Measurements from ENCODE around the gene HYPK.
"Not testable (repeated sequence)": the region's sequence is repeated elsewhere in the genome, so short reads cannot be mapped to it uniquely, and the experiment has no call there.

HYPK gene

GRCh38 chr15:43795997-43796396 is 4.4 kb upstream of the HYPK start:
- TF ChIP-seq, protein P1, sequence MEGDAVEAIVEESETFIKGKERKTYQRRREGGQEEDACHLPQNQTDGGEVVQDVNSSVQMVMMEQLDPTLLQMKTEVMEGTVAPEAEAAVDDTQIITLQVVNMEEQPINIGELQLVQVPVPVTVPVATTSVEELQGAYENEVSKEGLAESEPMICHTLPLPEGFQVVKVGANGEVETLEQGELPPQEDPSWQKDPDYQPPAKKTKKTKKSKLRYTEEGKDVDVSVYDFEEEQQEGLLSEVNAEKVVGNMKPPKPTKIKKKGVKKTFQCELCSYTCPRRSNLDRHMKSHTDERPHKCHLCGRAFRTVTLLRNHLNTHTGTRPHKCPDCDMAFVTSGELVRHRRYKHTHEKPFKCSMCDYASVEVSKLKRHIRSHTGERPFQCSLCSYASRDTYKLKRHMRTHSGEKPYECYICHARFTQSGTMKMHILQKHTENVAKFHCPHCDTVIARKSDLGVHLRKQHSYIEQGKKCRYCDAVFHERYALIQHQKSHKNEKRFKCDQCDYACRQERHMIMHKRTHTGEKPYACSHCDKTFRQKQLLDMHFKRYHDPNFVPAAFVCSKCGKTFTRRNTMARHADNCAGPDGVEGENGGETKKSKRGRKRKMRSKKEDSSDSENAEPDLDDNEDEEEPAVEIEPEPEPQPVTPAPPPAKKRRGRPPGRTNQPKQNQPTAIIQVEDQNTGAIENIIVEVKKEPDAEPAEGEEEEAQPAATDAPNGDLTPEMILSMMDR (IDR thresholded peaks at IDR 0.05; ENCODE audit: insufficient read depth, missing control alignments), result no peak
- FAIRE-seq, result no peak
- DNase-seq (ENCODE audit: insufficient read length, low spot score), result no peak

DNA sequence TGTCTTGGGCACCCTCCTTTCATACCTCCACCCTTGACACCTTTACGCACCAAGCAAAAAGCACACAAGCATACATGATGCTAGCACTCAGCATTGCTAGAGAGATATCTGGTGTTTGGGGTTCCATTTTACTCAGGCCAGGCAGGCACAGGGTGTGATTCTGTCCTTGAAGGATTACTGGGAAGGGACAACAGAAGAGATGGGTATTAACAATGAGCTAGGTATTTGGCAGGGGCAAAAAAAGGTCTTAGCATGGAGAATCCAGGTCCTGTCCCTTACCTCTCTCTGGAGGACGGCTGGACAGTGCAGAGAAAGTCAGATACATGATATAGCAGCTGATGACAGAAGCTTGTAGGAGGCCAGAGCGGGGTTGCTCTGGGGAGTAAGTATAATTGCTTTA is 3.8 kb upstream of the HYPK start:
- FAIRE-seq (no peak), DNase-seq (ENCODE audit: insufficient read length, low spot score) (no peak)
- TF ChIP-seq, protein P1 (IDR thresholded peaks at IDR 0.05; ENCODE audit: insufficient read depth, missing control alignments), result no peak

- TF ChIP-seq, protein P1 (IDR thresholded peaks at IDR 0.05; ENCODE audit: insufficient read depth, missing control alignments), result no peak
- DNase-seq (ENCODE audit: insufficient read length, low spot score) (no peak), FAIRE-seq (no peak)
Observed at GRCh38 chr15:43799209-43799944, 1.0 kb upstream of the HYPK start.

DNA sequence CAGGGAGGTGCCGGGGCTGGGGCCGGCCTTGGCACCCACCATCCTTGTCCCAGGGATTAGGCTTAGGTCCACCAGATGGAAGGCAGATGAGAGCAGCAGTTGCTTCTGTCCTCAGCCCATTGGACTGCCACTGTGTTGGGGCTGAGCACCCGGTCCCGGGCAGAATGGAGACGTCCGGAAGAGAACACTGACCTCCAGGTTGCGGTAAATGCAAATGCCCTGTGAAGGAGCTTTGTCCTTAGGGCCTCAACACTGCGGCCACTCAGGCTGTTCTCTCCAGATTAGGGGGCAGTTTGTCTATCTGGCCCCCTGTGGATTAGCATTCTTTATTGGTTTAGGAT is 484 bp upstream of the HYPK start, which contains the start of gene SERINC4:
Gene SERINC4, minus strand, starts transcription at position 276 of the 341 bp plus-strand sequence. Its CDS starts 234 bp downstream, at position 42.
- TF ChIP-seq, protein P1 (IDR thresholded peaks at IDR 0.05; ENCODE audit: insufficient read depth, missing control alignments), result no peak
- FAIRE-seq, result no peak
- no peak for DNase-seq (ENCODE audit: insufficient read length, low spot score)

- FAIRE-seq, result not testable (repeated sequence)
Observed at GRCh38 chr15:43802676-43803075, 2.3 kb downstream of the HYPK start.

GRCh38 chr15:43808435-43808950 is 8.1 kb downstream of the HYPK start:
- no peak for DNase-seq (ENCODE audit: insufficient read length, low spot score)
- no peak for FAIRE-seq
- TF ChIP-seq, protein P1 (IDR thresholded peaks at IDR 0.05; ENCODE audit: insufficient read depth, missing control alignments), result no peak

More at GRCh38 chr15:43802676-43803075, 2.3 kb downstream of the HYPK start:
- DNase-seq (ENCODE audit: insufficient read length, low spot score), result not testable (repeated sequence)

DNA sequence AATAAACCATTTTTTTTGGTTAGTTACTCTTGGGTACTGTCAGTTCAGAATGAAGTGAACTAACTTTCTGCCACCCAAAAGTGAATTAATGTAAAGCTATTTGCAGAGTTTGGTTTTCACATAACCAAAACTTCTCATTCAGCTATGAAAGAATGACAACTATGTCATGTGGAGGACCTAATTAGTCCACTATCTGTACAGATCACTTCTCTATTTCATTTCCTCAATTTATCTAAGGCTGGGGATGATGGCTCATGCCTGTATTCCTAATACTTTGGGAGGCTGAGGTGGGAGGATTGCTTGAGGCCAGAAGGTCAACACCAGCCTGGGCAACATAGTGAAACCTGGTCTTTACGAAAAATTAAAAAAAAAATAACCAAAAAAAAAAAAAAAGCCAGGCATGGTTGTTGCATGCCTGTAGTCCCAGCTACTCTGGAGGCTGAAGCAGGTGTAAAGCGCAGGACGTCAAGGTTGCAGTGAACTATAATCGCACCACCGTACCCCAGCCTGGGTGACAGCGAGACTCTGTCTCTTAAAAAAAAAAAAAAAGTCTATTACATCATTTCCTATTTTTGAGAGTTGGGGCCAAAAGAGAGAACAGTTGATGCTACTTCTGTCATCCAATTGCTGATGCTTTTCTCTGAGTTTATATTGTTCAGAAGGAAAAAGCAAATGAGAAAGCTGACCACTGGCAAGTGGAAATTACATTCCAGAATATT is 8.7 kb downstream of the HYPK start:
- TF ChIP-seq, protein P1 (IDR thresholded peaks at IDR 0.05; ENCODE audit: insufficient read depth, missing control alignments), result no peak
- DNase-seq (ENCODE audit: insufficient read length, low spot score), result no peak
- FAIRE-seq, result no peak

DNA sequence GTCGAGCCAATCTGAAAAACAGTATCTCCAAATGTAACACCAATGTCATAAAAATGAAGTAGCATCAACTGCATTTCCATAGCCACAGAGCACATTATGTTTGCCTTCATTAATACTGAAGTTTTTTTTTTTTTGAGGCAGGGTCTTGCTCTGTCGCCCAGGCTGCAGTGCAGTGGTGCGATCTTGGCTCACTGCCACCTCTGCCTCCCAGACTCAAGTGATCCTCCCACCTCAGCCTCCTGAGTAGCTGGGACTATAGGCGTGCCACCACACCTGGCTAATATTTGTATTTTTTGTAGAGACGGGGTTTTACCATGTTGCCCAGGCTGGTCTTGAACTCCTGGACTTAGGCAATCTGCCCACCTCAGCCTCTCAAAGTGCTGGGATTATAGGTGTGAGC is 14.7 kb downstream of the HYPK start:
- not testable (repeated sequence) for DNase-seq (ENCODE audit: insufficient read length, low spot score); FAIRE-seq

Data from D721Med (cell line).